Measurements from ENCODE around the gene RANBP3L. TPM values are rescaled to one million over a fixed set of nuclear protein-coding genes. Genes with fewer than 3 reads are reported as not detected.

RANBP3L gene
- total and polyA plus RNA-seq, 9 of the 15 experiments (the other 6 are each of a cell fraction or from before 2014, with no cell fraction given), result 0.01 to 0.06 TPM; not detected in 7

DNA sequence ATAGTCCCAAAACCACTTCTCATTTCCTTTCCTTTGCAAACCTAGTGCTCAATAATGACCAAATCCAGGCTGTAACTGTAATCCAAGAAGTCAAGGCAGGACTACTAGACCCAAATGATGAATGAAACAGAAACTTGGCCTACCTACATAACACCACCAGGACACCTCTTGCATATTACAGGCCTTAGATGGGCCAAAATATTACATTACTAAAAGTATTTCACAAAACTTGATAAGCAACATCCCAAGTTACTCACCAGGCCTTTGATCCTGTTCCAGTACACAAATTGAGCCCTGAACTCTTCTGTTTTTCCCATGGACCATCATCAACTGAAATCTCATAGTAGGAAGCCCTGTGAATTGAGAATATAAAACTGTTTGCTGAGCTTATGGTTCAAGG lies 94.8 kb downstream of the RANBP3L start:
- BruUV-seq (replicated peaks), result no TSS peak
- Histone ChIP-seq H3K27ac (ENCODE audit: extremely low read depth, low read depth, low read length) (no peak overlapping the region), H4K20me1 (replicated peaks; ENCODE audit: control insufficient read depth, insufficient read depth, low read length) (no peaks in the 10 kb centered on the region), H3K4me3 (no peak overlapping the region), H3K9me1 (ENCODE audit: control insufficient read depth, insufficient read depth, low read length) (no peaks in the 10 kb centered on the region), H3K9ac (ENCODE audit: insufficient read depth in 1 of 2, low read depth in 2 of 2, low read length in 2 of 2) (no peak overlapping the region), H3K36me3 (ENCODE audit: control insufficient read depth, insufficient read depth, low read length) (peaks cover 45% of the 10 kb centered on the region; the same call in 2 of the 3 replicates), H3K27me3 (ENCODE audit: control insufficient read depth in 2 of 2, insufficient read depth in 2 of 2, low read length in 2 of 2) (no peaks in the 10 kb centered on the region), H2AFZ (ENCODE audit: low read depth, low read length) (no peak overlapping the region), H3K79me2 (ENCODE audit: control insufficient read depth, insufficient read depth, low read length) (no peaks in the 10 kb centered on the region), H3K9me3 (replicated peaks; ENCODE audit: control insufficient read depth, insufficient read depth, low read depth, low read length) (no peaks in the 10 kb centered on the region), H3K4me1 (replicated peaks in 1 of 2; ENCODE audit: control insufficient read depth in 2 of 2, insufficient read depth in 2 of 2, low read length in 2 of 2) (no peaks in the 10 kb centered on the region), H3K4me2 (ENCODE audit: insufficient read depth, low read length) (no peak overlapping the region)
- DNase-seq (ENCODE audit: extremely low read depth in 1 of 4, low spot score in 3 of 4) (no peak), FAIRE-seq (no peak), ATAC-seq (no peak)
- ChIA-PET POLR2A (interaction anchor here (1.1 to 1.3 kb wide), 2 partner anchors 10 to 30 kb away, joined by 3 read pairs; no protein-coding TSS in a partner anchor), CTCF (ENCODE audit: low intra/inter-chr PET ratio) (no interaction called here)
- TF ChIP-seq, protein P1, sequence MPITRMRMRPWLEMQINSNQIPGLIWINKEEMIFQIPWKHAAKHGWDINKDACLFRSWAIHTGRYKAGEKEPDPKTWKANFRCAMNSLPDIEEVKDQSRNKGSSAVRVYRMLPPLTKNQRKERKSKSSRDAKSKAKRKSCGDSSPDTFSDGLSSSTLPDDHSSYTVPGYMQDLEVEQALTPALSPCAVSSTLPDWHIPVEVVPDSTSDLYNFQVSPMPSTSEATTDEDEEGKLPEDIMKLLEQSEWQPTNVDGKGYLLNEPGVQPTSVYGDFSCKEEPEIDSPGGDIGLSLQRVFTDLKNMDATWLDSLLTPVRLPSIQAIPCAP (CRISPR knock-in tag; IDR thresholded peaks at IDR 0.05; ENCODE audit: borderline replicate concordance), result no peak
- TF ChIP-seq, protein P2, sequence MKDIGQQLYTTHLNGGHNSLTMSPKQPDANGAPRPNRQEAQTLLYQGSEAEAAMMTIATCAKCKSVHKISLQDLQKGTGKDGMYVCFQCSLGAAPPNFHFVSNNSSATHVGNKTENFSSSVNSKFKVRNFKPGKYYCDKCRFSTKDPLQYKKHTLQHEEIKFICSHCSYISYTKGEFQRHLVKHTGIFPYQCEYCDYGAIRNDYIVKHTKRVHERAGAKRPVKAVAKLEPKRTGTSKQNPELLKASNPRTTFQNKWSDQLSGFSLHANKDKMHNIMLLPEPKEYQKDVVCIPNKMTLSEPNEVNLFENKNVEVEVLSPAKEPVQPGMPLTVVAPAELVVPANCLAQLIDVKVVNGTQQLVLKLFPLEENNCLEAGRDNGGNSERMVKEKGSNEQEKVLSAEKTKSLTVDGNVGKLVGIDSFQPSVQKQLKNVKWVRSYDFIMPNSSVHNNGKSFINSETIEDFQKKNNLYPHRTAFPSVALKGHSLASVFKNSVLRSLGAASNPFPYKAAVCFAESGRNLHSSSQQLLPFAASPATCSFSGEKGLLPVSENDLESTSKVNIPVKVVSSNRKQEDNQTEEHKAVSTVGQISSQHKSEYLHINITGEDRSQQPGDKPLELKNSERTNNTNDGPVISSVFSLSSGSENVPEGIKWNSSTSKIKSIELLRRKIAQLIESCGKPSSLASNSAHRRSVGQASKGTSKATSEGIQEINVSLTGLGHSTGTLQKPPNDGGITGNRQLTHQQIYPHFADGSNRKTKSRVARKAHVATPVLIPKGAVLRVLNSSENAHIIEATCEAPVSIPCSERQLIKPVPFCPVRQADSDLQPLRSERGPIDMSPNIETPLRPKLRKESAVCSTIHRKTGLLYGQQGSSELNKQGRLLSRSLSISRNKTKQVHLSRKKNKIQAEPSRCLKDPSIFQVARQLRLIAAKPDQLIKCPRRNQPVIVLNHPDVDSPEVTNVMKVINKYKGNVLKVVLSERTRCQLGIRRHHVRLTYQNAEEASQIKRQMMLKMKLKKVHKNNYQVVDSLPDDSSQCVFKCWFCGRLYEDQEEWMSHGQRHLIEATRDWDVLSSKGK (CRISPR knock-in tag; IDR thresholded peaks at IDR 0.05), result no peak
- TF ChIP-seq STAG1 (CRISPR knock-in tag; IDR thresholded peaks at IDR 0.05; ENCODE audit: borderline replicate concordance) (no peak), ZNF699 (CRISPR knock-in tag; IDR thresholded peaks at IDR 0.05; ENCODE audit: insufficient replicate concordance) (no peak), ZFP30 (CRISPR knock-in tag; IDR thresholded peaks at IDR 0.05; ENCODE audit: borderline replicate concordance) (no peak), HMG20B (CRISPR knock-in tag; IDR thresholded peaks at IDR 0.05) (no peak), ZNF431 (CRISPR knock-in tag; IDR thresholded peaks at IDR 0.05) (no peak), SRF (CRISPR knock-in tag; IDR thresholded peaks at IDR 0.05) (no peak), CCAR2 (IDR thresholded peaks at IDR 0.05; ENCODE audit: low read depth, low read length) (no peak), MTA2 (IDR thresholded peaks at IDR 0.05; ENCODE audit: low read depth) (no peak), ZBTB1 (CRISPR knock-in tag; IDR thresholded peaks at IDR 0.05; ENCODE audit: borderline replicate concordance, low read depth) (no peak), NFRKB (IDR thresholded peaks at IDR 0.05; ENCODE audit: low read depth) (no peak), POLR2B (IDR thresholded peaks at IDR 0.05; ENCODE audit: low read depth, partially characterized antibody) (no peak), PPARD (CRISPR knock-in tag; IDR thresholded peaks at IDR 0.05) (no peak)
- TF ChIP-seq, protein P3, sequence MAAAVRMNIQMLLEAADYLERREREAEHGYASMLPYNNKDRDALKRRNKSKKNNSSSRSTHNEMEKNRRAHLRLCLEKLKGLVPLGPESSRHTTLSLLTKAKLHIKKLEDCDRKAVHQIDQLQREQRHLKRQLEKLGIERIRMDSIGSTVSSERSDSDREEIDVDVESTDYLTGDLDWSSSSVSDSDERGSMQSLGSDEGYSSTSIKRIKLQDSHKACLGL (CRISPR knock-in tag; IDR thresholded peaks at IDR 0.05; ENCODE audit: borderline replicate concordance, poor library complexity, severe bottlenecking), result no peak
- TF ChIP-seq, protein P4, sequence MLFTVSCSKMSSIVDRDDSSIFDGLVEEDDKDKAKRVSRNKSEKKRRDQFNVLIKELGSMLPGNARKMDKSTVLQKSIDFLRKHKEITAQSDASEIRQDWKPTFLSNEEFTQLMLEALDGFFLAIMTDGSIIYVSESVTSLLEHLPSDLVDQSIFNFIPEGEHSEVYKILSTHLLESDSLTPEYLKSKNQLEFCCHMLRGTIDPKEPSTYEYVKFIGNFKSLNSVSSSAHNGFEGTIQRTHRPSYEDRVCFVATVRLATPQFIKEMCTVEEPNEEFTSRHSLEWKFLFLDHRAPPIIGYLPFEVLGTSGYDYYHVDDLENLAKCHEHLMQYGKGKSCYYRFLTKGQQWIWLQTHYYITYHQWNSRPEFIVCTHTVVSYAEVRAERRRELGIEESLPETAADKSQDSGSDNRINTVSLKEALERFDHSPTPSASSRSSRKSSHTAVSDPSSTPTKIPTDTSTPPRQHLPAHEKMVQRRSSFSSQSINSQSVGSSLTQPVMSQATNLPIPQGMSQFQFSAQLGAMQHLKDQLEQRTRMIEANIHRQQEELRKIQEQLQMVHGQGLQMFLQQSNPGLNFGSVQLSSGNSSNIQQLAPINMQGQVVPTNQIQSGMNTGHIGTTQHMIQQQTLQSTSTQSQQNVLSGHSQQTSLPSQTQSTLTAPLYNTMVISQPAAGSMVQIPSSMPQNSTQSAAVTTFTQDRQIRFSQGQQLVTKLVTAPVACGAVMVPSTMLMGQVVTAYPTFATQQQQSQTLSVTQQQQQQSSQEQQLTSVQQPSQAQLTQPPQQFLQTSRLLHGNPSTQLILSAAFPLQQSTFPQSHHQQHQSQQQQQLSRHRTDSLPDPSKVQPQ (CRISPR knock-in tag; IDR thresholded peaks at IDR 0.05; ENCODE audit: borderline replicate concordance), result no peak
- in situ Hi-C loops (cut with MboI) (no loop called here), intact Hi-C loops (cut with micrococcal nuclease) (no loop called here)

All from K562 (cell line).